GM23338 (cell line): Measurements from ENCODE around the gene ROR1. TPM values are rescaled to one million over a fixed set of nuclear protein-coding genes. Genes with fewer than 3 reads are reported as not detected.
A peak's percentile ranks its signal among the peaks of the same experiment; 100 is the strongest.

Source experiments
- ATAC-seq: fragments of 200-7000 bp; cut with Tn5 transposase; 3 replicates; pipeline ENCODE4 v1.9.1; 2020
- DNase-seq: peaks from one replicate; pipeline ENCODE4 v3.0.0-alpha.2; 2015; ENCODE audit warnings: low spot score
- H2AFZ ChIP-seq: fragments of 200-600 bp; sonication (generic); 2 replicates; pipeline ENCODE4 v1.8.0; 2016; ENCODE audit warnings: antibody characterized with exemption, mild to moderate bottlenecking, moderate library complexity
- H3F3A ChIP-seq: fragments of 200-600 bp; sonication (generic); replicated peaks from 2 replicates; pipeline ENCODE4 v1.8.0; 2017; ENCODE audit warnings: antibody characterized with exemption, mixed run types, low read depth
- H3K27ac ChIP-seq: fragments of 200-600 bp; sonication (generic); 2 replicates; pipeline ENCODE4 v1.6.1; 2016; ENCODE audit warnings: low read depth
- H3K27me3 ChIP-seq: fragments of 200-600 bp; sonication (generic); 2 replicates; pipeline ENCODE4 v1.8.0; 2016; ENCODE audit warnings: mild to moderate bottlenecking, mixed run types, moderate library complexity; ENCODE audit not compliant: insufficient read depth
- H3K36me3 ChIP-seq: fragments of 200-600 bp; sonication (generic); 2 replicates; pipeline ENCODE4 v1.8.0; 2016; ENCODE audit warnings: mild to moderate bottlenecking; ENCODE audit not compliant: insufficient read depth
- H3K4me1 ChIP-seq: fragments of 200-600 bp; sonication (generic); 2 replicates; pipeline ENCODE4 v1.8.0; 2016; ENCODE audit warnings: mild to moderate bottlenecking, moderate library complexity; ENCODE audit not compliant: insufficient read depth
- H3K4me2 ChIP-seq: fragments of 200-600 bp; sonication (generic); 2 replicates; pipeline ENCODE4 v1.7.1; 2017; ENCODE audit warnings: mixed run types
- H3K4me3 ChIP-seq: fragments of 200-600 bp; sonication (generic); 2 replicates; pipeline ENCODE4 v1.6.1; 2016; ENCODE audit warnings: mixed run types
- H3K79me2 ChIP-seq: fragments of 200-600 bp; sonication (generic); replicated peaks from 2 replicates; pipeline ENCODE4 v1.8.0; 2017; ENCODE audit warnings: mild to moderate bottlenecking; ENCODE audit not compliant: insufficient read depth
- H3K9me2 ChIP-seq: fragments of 200-600 bp; sonication (generic); 2 replicates; pipeline ENCODE4 v1.8.0; 2017; ENCODE audit not compliant: insufficient read depth
- H4K20me1 ChIP-seq: fragments of 200-600 bp; sonication (generic); replicated peaks from 2 replicates; pipeline ENCODE4 v1.8.0; 2017; ENCODE audit warnings: mild to moderate bottlenecking; ENCODE audit not compliant: insufficient read depth
- H3K27ac Mint-ChIP-seq: 2 replicates; pipeline ENCODE4 v1.8.0; 2020; ENCODE audit warnings: inconsistent platforms, mild to moderate bottlenecking, moderate library complexity, mixed read lengths
- H3K27me3 Mint-ChIP-seq: 3 replicates; pipeline ENCODE4 v1.8.0; 2022; ENCODE audit warnings: low read depth, mild to moderate bottlenecking, moderate library complexity, mixed read lengths, inconsistent platforms; ENCODE audit not compliant: insufficient read depth, poor library complexity
- H3K36me3 Mint-ChIP-seq: 3 replicates; pipeline ENCODE4 v1.8.0; 2021; ENCODE audit warnings: low read depth, mild to moderate bottlenecking, inconsistent platforms, moderate library complexity, mixed read lengths
- H3K4me1 Mint-ChIP-seq: 3 replicates; pipeline ENCODE4 v1.8.0; 2020; ENCODE audit warnings: mild to moderate bottlenecking, inconsistent platforms, mixed read lengths
- H3K4me3 Mint-ChIP-seq: 3 replicates; pipeline ENCODE4 v1.8.0; 2021; ENCODE audit warnings: moderate library complexity, mild to moderate bottlenecking, inconsistent platforms, mixed read lengths
- H3K9me3 Mint-ChIP-seq: 3 replicates; pipeline ENCODE4 v1.8.0; 2020; ENCODE audit warnings: moderate library complexity, mild to moderate bottlenecking, inconsistent platforms, mixed read lengths
- CREB1 ChIP-seq: fragments of 250-450 bp; sonication (Bioruptor Pico); IDR thresholded peaks from 2 replicates; pipeline ENCODE4 v1.5.0; 2020; ENCODE audit warnings: low read depth, mild to moderate bottlenecking, moderate library complexity
- EZH2 ChIP-seq: fragments of 200-600 bp; sonication (generic); IDR thresholded peaks from one replicate; pipeline ENCODE4 v1.8.0; 2017; ENCODE audit warnings: antibody characterized with exemption, mild to moderate bottlenecking, low read depth; ENCODE audit not compliant: unreplicated experiment
- EZH2phosphoT487 ChIP-seq: fragments of 200-600 bp; sonication (generic); IDR thresholded peaks from one replicate; pipeline ENCODE4 v1.8.1; 2018; ENCODE audit warnings: antibody characterized with exemption; ENCODE audit not compliant: unreplicated experiment
- JUNB ChIP-seq: IDR thresholded peaks from one replicate; pipeline ENCODE4 v1.6.1; 2016; ENCODE audit warnings: antibody characterized with exemption; ENCODE audit not compliant: unreplicated experiment
- NANOG ChIP-seq: IDR thresholded peaks from 2 replicates; pipeline ENCODE4 v1.6.1; 2016; ENCODE audit warnings: antibody characterized with exemption, borderline replicate concordance
- POLR2AphosphoS5 ChIP-seq: IDR thresholded peaks from 2 replicates; pipeline ENCODE4 v1.6.1; 2016; ENCODE audit warnings: antibody characterized with exemption, low read depth
- STAT1 ChIP-seq: IDR thresholded peaks from one replicate; pipeline ENCODE4 v1.6.1; 2016; ENCODE audit warnings: antibody characterized with exemption; ENCODE audit not compliant: unreplicated experiment
- ZNF114 ChIP-seq: fragments of 250-450 bp; sonication (Bioruptor Pico); IDR thresholded peaks from 2 replicates; pipeline ENCODE4 v1.5.0; 2020; ENCODE audit warnings: mild to moderate bottlenecking, moderate library complexity
- ZNF331 ChIP-seq: fragments of 250-450 bp; sonication (Bioruptor Pico); IDR thresholded peaks from 2 replicates; pipeline ENCODE4 v1.5.0; 2020; ENCODE audit warnings: low read depth, mild to moderate bottlenecking, moderate library complexity
- polyA plus RNA-seq: library from polyadenylated mRNA; unstranded; fragments of >200 nt; fragmentation: Nextera tagmentation; extraction: Ambion mirVana; gene quantifications from 2 replicates; pipeline ENCODE4 v1.2.1, GENCODE V29; 2016
- total RNA-seq: library from RNA; depleted of rRNA; stranded (reverse); fragments of >200 nt; shearing (Covaris generic); gene quantifications from 2 replicates; pipeline ENCODE4 v1.2.3, GENCODE V29; 2014
- TF ChIP-seq, protein P1 (sequence below), 2 experiments: fragments of 200-600 bp in 1 of 2; sonication (generic) in 1 of 2; conservative IDR thresholded peaks; 2 replicates each; pipeline versions ENCODE4 v1.5.1 to v1.6.1; 2016 to 2017; ENCODE audit warnings: antibody characterized with exemption in 2 of 2, low read depth in 2 of 2, mild to moderate bottlenecking in 2 of 2, moderate library complexity in 1 of 2
- TF ChIP-seq, protein P2 (sequence below): fragments of 250-450 bp; sonication (Bioruptor Pico); IDR thresholded peaks from 2 replicates; pipeline ENCODE4 v1.5.0; 2020; ENCODE audit warnings: mild to moderate bottlenecking, moderate library complexity
- TF ChIP-seq, protein P3 (sequence below): IDR thresholded peaks from 2 replicates; pipeline ENCODE4 v1.6.1; 2016; ENCODE audit warnings: antibody characterized with exemption
- TF ChIP-seq, protein P4 (sequence below): IDR thresholded peaks from one replicate; pipeline ENCODE4 v1.6.1; 2018; ENCODE audit warnings: antibody characterized with exemption; ENCODE audit not compliant: unreplicated experiment

The ROR1 gene
- total and polyA plus RNA-seq, 2 experiments from 2014 or later = 59.7 to 96.0 TPM

DNA sequence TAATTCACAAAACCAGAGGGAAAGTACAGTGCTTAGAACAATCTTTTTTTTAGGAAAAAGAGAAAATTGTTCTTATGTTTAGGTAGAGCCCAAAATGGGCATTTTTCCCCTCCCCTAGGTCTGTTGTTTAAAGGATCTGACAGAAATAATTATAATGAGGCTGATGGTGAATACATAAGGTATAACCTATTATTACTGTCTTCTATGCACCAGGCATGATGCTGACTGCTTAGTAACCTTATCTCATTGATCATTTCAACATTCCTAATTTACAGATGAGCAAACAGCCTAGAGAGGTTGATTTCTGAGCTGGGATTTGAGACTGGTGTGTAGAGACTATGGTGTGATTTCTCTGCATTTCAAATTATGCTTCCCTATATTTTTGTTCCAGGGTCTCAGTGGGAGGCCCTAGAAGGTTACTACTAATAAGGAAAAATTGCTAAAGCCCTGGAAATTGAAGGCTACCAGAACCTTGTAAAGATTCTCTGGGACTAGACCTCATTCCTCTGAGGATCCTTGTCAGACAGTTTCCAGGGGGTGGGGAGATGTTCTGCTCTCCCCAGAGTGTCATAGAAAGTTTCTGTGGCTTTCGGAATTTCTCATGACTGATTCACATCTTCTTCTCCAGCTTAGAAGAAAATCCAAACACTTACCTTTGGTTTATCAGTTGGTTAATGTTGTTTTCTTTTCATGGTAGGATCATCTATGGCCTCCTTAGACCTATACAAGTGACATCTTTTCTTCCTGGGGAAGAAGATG is 44.9 kb downstream of the ROR1 start:
- DNase-seq (no peak), ATAC-seq (no peak)
- Histone ChIP-seq H3K4me2 (peak overlapping the region; percentile 64), H2AFZ (no peak overlapping the region), H3K4me3 (no peak overlapping the region), H3K27ac (no peak overlapping the region; the same call in 1 of the 2 replicates), H4K20me1 (peaks cover 62% of the 10 kb centered on the region), H3K79me2 (peaks cover 100% of the 10 kb centered on the region), H3K4me1 (peaks cover 68% of the 10 kb centered on the region), H3K27me3 (no peaks in the 10 kb centered on the region), H3K36me3 (no peaks in the 10 kb centered on the region; the same call in none of the 2 replicates), H3K9me2 (no peaks in the 10 kb centered on the region; the same call in 1 of the 2 replicates), H3F3A (peaks cover 5% of the 10 kb centered on the region; the same call in 1 of the 2 replicates)
- no peak overlapping the region for H3K27ac Mint-ChIP-seq
- H3K36me3 Mint-ChIP-seq = peaks cover 33% of the 10 kb centered on the region
- peaks cover 62% of the 10 kb centered on the region for H3K4me1 Mint-ChIP-seq
- H3K9me3 Mint-ChIP-seq = peaks cover 31% of the 10 kb centered on the region
- no peak for TF ChIP-seq NANOG
- TF ChIP-seq, protein P1, sequence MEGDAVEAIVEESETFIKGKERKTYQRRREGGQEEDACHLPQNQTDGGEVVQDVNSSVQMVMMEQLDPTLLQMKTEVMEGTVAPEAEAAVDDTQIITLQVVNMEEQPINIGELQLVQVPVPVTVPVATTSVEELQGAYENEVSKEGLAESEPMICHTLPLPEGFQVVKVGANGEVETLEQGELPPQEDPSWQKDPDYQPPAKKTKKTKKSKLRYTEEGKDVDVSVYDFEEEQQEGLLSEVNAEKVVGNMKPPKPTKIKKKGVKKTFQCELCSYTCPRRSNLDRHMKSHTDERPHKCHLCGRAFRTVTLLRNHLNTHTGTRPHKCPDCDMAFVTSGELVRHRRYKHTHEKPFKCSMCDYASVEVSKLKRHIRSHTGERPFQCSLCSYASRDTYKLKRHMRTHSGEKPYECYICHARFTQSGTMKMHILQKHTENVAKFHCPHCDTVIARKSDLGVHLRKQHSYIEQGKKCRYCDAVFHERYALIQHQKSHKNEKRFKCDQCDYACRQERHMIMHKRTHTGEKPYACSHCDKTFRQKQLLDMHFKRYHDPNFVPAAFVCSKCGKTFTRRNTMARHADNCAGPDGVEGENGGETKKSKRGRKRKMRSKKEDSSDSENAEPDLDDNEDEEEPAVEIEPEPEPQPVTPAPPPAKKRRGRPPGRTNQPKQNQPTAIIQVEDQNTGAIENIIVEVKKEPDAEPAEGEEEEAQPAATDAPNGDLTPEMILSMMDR (conservative IDR thresholded peaks at IDR 0.05; ENCODE audit: low read depth in 2 of 2) = no peak
- TF ChIP-seq ZNF331 (CRISPR knock-in tag) = no peak
- TF ChIP-seq EZH2 = no peak
- no peak for TF ChIP-seq CREB1
- TF ChIP-seq, protein P2, sequence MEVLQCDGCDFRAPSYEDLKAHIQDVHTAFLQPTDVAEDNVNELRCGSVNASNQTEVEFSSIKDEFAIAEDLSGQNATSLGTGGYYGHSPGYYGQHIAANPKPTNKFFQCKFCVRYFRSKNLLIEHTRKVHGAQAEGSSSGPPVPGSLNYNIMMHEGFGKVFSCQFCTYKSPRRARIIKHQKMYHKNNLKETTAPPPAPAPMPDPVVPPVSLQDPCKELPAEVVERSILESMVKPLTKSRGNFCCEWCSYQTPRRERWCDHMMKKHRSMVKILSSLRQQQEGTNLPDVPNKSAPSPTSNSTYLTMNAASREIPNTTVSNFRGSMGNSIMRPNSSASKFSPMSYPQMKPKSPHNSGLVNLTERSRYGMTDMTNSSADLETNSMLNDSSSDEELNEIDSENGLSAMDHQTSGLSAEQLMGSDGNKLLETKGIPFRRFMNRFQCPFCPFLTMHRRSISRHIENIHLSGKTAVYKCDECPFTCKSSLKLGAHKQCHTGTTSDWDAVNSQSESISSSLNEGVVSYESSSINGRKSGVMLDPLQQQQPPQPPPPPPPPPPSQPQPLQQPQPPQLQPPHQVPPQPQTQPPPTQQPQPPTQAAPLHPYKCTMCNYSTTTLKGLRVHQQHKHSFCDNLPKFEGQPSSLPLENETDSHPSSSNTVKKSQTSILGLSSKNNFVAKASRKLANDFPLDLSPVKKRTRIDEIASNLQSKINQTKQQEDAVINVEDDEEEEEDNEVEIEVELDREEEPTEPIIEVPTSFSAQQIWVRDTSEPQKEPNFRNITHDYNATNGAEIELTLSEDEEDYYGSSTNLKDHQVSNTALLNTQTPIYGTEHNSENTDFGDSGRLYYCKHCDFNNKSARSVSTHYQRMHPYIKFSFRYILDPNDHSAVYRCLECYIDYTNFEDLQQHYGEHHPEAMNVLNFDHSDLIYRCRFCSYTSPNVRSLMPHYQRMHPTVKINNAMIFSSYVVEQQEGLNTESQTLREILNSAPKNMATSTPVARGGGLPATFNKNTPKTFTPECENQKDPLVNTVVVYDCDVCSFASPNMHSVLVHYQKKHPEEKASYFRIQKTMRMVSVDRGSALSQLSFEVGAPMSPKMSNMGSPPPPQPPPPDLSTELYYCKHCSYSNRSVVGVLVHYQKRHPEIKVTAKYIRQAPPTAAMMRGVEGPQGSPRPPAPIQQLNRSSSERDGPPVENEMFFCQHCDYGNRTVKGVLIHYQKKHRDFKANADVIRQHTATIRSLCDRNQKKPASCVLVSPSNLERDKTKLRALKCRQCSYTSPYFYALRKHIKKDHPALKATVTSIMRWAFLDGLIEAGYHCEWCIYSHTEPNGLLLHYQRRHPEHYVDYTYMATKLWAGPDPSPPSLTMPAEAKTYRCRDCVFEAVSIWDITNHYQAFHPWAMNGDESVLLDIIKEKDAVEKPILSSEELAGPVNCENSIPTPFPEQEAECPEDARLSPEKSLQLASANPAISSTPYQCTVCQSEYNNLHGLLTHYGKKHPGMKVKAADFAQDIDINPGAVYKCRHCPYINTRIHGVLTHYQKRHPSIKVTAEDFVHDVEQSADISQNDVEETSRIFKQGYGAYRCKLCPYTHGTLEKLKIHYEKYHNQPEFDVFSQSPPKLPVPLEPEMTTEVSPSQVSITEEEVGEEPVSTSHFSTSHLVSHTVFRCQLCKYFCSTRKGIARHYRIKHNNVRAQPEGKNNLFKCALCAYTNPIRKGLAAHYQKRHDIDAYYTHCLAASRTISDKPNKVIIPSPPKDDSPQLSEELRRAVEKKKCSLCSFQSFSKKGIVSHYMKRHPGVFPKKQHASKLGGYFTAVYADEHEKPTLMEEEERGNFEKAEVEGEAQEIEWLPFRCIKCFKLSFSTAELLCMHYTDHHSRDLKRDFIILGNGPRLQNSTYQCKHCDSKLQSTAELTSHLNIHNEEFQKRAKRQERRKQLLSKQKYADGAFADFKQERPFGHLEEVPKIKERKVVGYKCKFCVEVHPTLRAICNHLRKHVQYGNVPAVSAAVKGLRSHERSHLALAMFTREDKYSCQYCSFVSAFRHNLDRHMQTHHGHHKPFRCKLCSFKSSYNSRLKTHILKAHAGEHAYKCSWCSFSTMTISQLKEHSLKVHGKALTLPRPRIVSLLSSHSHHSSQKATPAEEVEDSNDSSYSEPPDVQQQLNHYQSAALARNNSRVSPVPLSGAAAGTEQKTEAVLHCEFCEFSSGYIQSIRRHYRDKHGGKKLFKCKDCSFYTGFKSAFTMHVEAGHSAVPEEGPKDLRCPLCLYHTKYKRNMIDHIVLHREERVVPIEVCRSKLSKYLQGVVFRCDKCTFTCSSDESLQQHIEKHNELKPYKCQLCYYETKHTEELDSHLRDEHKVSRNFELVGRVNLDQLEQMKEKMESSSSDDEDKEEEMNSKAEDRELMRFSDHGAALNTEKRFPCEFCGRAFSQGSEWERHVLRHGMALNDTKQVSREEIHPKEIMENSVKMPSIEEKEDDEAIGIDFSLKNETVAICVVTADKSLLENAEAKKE = no peak
- TF ChIP-seq JUNB = no peak
- no peak for TF ChIP-seq POLR2AphosphoS5
- TF ChIP-seq, protein P3, sequence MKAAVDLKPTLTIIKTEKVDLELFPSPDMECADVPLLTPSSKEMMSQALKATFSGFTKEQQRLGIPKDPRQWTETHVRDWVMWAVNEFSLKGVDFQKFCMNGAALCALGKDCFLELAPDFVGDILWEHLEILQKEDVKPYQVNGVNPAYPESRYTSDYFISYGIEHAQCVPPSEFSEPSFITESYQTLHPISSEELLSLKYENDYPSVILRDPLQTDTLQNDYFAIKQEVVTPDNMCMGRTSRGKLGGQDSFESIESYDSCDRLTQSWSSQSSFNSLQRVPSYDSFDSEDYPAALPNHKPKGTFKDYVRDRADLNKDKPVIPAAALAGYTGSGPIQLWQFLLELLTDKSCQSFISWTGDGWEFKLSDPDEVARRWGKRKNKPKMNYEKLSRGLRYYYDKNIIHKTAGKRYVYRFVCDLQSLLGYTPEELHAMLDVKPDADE = no peak
- no peak for TF ChIP-seq ZNF114 (CRISPR knock-in tag)
- TF ChIP-seq, protein P4, sequence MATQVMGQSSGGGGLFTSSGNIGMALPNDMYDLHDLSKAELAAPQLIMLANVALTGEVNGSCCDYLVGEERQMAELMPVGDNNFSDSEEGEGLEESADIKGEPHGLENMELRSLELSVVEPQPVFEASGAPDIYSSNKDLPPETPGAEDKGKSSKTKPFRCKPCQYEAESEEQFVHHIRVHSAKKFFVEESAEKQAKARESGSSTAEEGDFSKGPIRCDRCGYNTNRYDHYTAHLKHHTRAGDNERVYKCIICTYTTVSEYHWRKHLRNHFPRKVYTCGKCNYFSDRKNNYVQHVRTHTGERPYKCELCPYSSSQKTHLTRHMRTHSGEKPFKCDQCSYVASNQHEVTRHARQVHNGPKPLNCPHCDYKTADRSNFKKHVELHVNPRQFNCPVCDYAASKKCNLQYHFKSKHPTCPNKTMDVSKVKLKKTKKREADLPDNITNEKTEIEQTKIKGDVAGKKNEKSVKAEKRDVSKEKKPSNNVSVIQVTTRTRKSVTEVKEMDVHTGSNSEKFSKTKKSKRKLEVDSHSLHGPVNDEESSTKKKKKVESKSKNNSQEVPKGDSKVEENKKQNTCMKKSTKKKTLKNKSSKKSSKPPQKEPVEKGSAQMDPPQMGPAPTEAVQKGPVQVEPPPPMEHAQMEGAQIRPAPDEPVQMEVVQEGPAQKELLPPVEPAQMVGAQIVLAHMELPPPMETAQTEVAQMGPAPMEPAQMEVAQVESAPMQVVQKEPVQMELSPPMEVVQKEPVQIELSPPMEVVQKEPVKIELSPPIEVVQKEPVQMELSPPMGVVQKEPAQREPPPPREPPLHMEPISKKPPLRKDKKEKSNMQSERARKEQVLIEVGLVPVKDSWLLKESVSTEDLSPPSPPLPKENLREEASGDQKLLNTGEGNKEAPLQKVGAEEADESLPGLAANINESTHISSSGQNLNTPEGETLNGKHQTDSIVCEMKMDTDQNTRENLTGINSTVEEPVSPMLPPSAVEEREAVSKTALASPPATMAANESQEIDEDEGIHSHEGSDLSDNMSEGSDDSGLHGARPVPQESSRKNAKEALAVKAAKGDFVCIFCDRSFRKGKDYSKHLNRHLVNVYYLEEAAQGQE = no peak
- no peak for TF ChIP-seq EZH2phosphoT487
- TF ChIP-seq STAT1 = no peak
- peaks cover 2% of the 10 kb centered on the region for H3K27me3 Mint-ChIP-seq
- H3K4me3 Mint-ChIP-seq = no peak overlapping the region
